ENCODE results near the gene SENP3. TPM values are rescaled to one million over a fixed set of nuclear protein-coding genes. Genes with fewer than 3 reads are reported as not detected.

The SENP3 gene
- total RNA-seq, 1 experiment from 2014 or later: 83.1 TPM

DNA sequence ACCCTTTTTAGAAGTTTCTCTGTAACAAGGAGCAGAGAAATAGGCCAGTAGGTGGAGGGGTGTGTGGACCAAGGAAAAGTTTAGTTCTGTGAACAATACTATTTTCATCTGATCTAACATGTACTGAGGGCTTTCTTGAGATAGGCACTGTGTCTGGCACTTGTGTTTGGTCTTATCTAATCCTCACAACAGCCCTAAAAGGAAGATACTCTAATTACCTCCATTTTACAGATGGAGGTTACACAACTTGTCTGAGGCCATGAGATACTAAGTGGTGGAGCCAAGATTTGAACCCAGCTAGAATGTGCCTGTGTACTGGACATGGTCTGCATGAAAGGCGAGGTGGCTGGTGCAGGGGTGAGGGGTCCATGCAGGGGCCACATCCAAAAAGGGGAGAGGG lies 8.4 kb upstream of the SENP3 start:
- no peak overlapping the region for H3K18ac ChIP-seq (ENCODE audit: insufficient read length, low read depth, low read length)
- Mint-ChIP-seq H3K36me3 (ENCODE audit: insufficient read depth in 1 of 3, low read depth in 3 of 3) (no peaks in the 10 kb centered on the region), H3K4me1 (peaks cover 13 to 33% of the 10 kb centered on the region in 2 experiments), H3K27me3 (ENCODE audit: low read depth) (peaks cover 17% of the 10 kb centered on the region), H3K4me3 (no peak overlapping the region), H3K9me3 (no peaks in the 10 kb centered on the region), H3K27ac (no peak overlapping the region)
- no peaks in the 10 kb centered on the region for H4K20me1 ChIP-seq (ENCODE audit: control insufficient read depth, insufficient read depth, insufficient read length)
- H3K23me2 ChIP-seq (ENCODE audit: insufficient read length, low read depth, low read length, poor library complexity, severe bottlenecking): peaks cover 8% of the 10 kb centered on the region
- no peak overlapping the region for H2BK120ac ChIP-seq (ENCODE audit: low read depth, low read length, poor library complexity, severe bottlenecking)
- no peak overlapping the region for H2BK12ac ChIP-seq (ENCODE audit: insufficient read length, low read depth, low read length)
- H3K4ac ChIP-seq (ENCODE audit: low read depth, low read length): no peak overlapping the region
- H3K14ac ChIP-seq (ENCODE audit: insufficient read depth, low read length): no peak overlapping the region
- no peak overlapping the region for H2AK5ac ChIP-seq (ENCODE audit: insufficient read length, low read length)
- H3K79me1 ChIP-seq (ENCODE audit: insufficient read depth, low read depth, low read length, poor library complexity, severe bottlenecking): no peaks in the 10 kb centered on the region
- no peak overlapping the region for H3T11ph ChIP-seq (ENCODE audit: low read length)
- no peaks in the 10 kb centered on the region for H3K79me2 ChIP-seq (ENCODE audit: insufficient read depth, low read length)
- H4K8ac ChIP-seq (replicated peaks; ENCODE audit: insufficient read length, low read depth, low read length): no peak overlapping the region
- H2AFZ ChIP-seq (ENCODE audit: low read length): no peak overlapping the region
- H3K23ac ChIP-seq (ENCODE audit: insufficient read length, low read depth, low read length): no peak overlapping the region
- no peak overlapping the region for H3K9ac ChIP-seq (ENCODE audit: extremely low read depth, insufficient read length, low read length)
- H4K5ac ChIP-seq (ENCODE audit: insufficient read length, low read depth, low read length): no peak overlapping the region
- H4K91ac ChIP-seq (ENCODE audit: insufficient read length, low read depth, low read length): no peak overlapping the region
- no peaks in the 10 kb centered on the region for H3K27me3 ChIP-seq (ENCODE audit: insufficient read depth, low read length)
- DNase-seq: no peak
- H2BK15ac ChIP-seq (ENCODE audit: low read depth, low read length): no peak overlapping the region
- H2BK20ac ChIP-seq (ENCODE audit: low read depth, low read length, poor library complexity, severe bottlenecking): no peak overlapping the region
- 0 out of 2 replicates have a peak, but pooled peaks cover 2% of the 10 kb centered on the region for H3K4me1 ChIP-seq (ENCODE audit: insufficient read depth, low read length)
- no peak overlapping the region for H2BK5ac ChIP-seq (ENCODE audit: insufficient read length, low read length)
- no peaks in the 10 kb centered on the region for H3K9me3 ChIP-seq (ENCODE audit: control insufficient read depth, low read depth, low read length)
- no peak overlapping the region for H3K27ac ChIP-seq (ENCODE audit: insufficient read length, low read depth, low read length)
- no peak overlapping the region for H3K56ac ChIP-seq (ENCODE audit: insufficient read length, low read depth, low read length)
- H3K4me2 ChIP-seq (ENCODE audit: insufficient read depth, insufficient read length, low read length): no peak overlapping the region
- no CpG with 5 or more reads among the region's 1 CpG for WGBS (ENCODE audit: extremely low coverage, insufficient read length, low lambda C conversion rate)
- TF ChIP-seq, protein P1, sequence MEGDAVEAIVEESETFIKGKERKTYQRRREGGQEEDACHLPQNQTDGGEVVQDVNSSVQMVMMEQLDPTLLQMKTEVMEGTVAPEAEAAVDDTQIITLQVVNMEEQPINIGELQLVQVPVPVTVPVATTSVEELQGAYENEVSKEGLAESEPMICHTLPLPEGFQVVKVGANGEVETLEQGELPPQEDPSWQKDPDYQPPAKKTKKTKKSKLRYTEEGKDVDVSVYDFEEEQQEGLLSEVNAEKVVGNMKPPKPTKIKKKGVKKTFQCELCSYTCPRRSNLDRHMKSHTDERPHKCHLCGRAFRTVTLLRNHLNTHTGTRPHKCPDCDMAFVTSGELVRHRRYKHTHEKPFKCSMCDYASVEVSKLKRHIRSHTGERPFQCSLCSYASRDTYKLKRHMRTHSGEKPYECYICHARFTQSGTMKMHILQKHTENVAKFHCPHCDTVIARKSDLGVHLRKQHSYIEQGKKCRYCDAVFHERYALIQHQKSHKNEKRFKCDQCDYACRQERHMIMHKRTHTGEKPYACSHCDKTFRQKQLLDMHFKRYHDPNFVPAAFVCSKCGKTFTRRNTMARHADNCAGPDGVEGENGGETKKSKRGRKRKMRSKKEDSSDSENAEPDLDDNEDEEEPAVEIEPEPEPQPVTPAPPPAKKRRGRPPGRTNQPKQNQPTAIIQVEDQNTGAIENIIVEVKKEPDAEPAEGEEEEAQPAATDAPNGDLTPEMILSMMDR (conservative IDR thresholded peaks at IDR 0.05): no peak
